Stomach smooth muscle (tissue), 2 donors: ENCODE data around the gene CDRT4.
"Not testable (repeated sequence)": the region's sequence is repeated elsewhere in the genome, so short reads cannot be mapped to it uniquely, and the experiment has no call there.

ENCODE experiments used
- H3K27ac ChIP-seq: one replicate; pipeline ENCODE4 v1.7.0; 2013; ENCODE audit warnings: mild to moderate bottlenecking, low read length, inconsistent platforms
- H3K27me3 ChIP-seq, 2 donors: one replicate each; pipeline ENCODE4 v1.7.0; 2013; ENCODE audit warnings: low read length in 2 of 2; ENCODE audit not compliant: insufficient read depth in 2 of 2, control insufficient read depth in 1 of 2
- H3K36me3 ChIP-seq, 2 donors: one replicate each; pipeline ENCODE4 v1.7.0; 2013; ENCODE audit warnings: low read length in 2 of 2; ENCODE audit not compliant: control insufficient read depth in 2 of 2, insufficient read depth in 2 of 2
- H3K4me1 ChIP-seq: one replicate; pipeline ENCODE4 v1.7.0; 2013; ENCODE audit warnings: low read length; ENCODE audit not compliant: control insufficient read depth, insufficient read depth
- H3K4me3 ChIP-seq, 2 donors: one replicate each; pipeline ENCODE4 v1.7.0; 2013; ENCODE audit warnings: low read length in 2 of 2
- H3K9ac ChIP-seq, 2 donors: one replicate each; pipeline ENCODE4 v1.7.0; 2013; ENCODE audit warnings: low read length in 2 of 2, mild to moderate bottlenecking in 1 of 2
- H3K9me3 ChIP-seq, 2 donors: one replicate each; pipeline ENCODE4 v1.7.0; 2013; ENCODE audit warnings: low read length in 2 of 2; ENCODE audit not compliant: control insufficient read depth in 2 of 2
- donor health status: healthy.
- donor health status: Pancreatic carcinoma.

Gene CDRT4

GRCh38 chr17:15507896-15508295 lies 40.5 kb upstream of the CDRT4 start:
- H3K27ac ChIP-seq: no peak overlapping the region
- H3K36me3 ChIP-seq: peaks cover 0 to 2% of the 10 kb centered on the region in 2 donors
- H3K4me3 ChIP-seq: no peak overlapping the region
- H3K9ac ChIP-seq: no peak overlapping the region
- H3K27me3 ChIP-seq: no peaks in the 10 kb centered on the region
- peaks cover 9% of the 10 kb centered on the region for H3K4me1 ChIP-seq
- H3K9me3 ChIP-seq: no peaks in the 10 kb centered on the region

- H3K36me3 ChIP-seq: peaks cover 0 to 2% of the 10 kb centered on the region in 2 donors
- H3K9ac ChIP-seq: no peak overlapping the region
- peaks cover 12% of the 10 kb centered on the region for H3K4me1 ChIP-seq
- H3K9me3 ChIP-seq: no peaks in the 10 kb centered on the region
- no peak overlapping the region for H3K27ac ChIP-seq
- H3K27me3 ChIP-seq: no peaks in the 10 kb centered on the region
- no peak overlapping the region for H3K4me3 ChIP-seq
These were observed 39.6 kb upstream of the CDRT4 start for GRCh38 chr17:15507001-15507400.

GRCh38 chr17:15505708-15506107 lies 38.3 kb upstream of the CDRT4 start:
- H3K27ac ChIP-seq, H3K27me3 ChIP-seq: not testable (repeated sequence)

GRCh38 chr17:15503731-15504130 lies 36.3 kb upstream of the CDRT4 start:
- Histone ChIP-seq H3K4me1 (peaks cover 14% of the 10 kb centered on the region), H3K27me3 (no peaks in the 10 kb centered on the region), H3K9ac (no peak overlapping the region), H3K36me3 (no peaks in the 10 kb centered on the region), H3K4me3 (no peak overlapping the region), H3K27ac (no peak overlapping the region), H3K9me3 (no peaks in the 10 kb centered on the region)

More at GRCh38 chr17:15505708-15506107, 38.3 kb upstream of the CDRT4 start:
- not testable (repeated sequence) for H3K4me3 ChIP-seq, H3K9ac ChIP-seq, H3K9me3 ChIP-seq, H3K36me3 ChIP-seq
- peaks cover 16% of the 10 kb centered on the region for H3K4me1 ChIP-seq

GRCh38 chr17:15502369-15503112 lies 35.1 kb upstream of the CDRT4 start:
- peak overlapping the region; percentile 44 to 64 for H3K4me3 ChIP-seq
- no peaks in the 10 kb centered on the region for H3K27me3 ChIP-seq
- H3K9ac ChIP-seq: peak overlapping the region; percentile 42 to 60
- H3K9me3 ChIP-seq: no peaks in the 10 kb centered on the region
- no peaks in the 10 kb centered on the region for H3K36me3 ChIP-seq
- H3K27ac ChIP-seq: peak overlapping the region; percentile 58
- peaks cover 14% of the 10 kb centered on the region for H3K4me1 ChIP-seq

- Histone ChIP-seq H3K9me3 (no peaks in the 10 kb centered on the region), H3K4me3 (peak overlapping the region in 1 of 2 donors; percentile 64), H3K36me3 (no peaks in the 10 kb centered on the region), H3K4me1 (peaks cover 14% of the 10 kb centered on the region), H3K9ac (peak overlapping the region in 1 of 2 donors; percentile 42), H3K27me3 (no peaks in the 10 kb centered on the region), H3K27ac (peak overlapping the region; percentile 58)
These were observed 34.4 kb upstream of the CDRT4 start for GRCh38 chr17:15501793-15502192.

GRCh38 chr17:15501282-15501681 lies 33.9 kb upstream of the CDRT4 start:
- Histone ChIP-seq H3K9me3 (no peaks in the 10 kb centered on the region), H3K27ac (no peak overlapping the region), H3K27me3 (no peaks in the 10 kb centered on the region), H3K36me3 (no peaks in the 10 kb centered on the region), H3K9ac (no peak overlapping the region), H3K4me1 (peaks cover 14% of the 10 kb centered on the region), H3K4me3 (no peak overlapping the region)

GRCh38 chr17:15498107-15498506 lies 30.7 kb upstream of the CDRT4 start:
- H3K4me1 ChIP-seq: peaks cover 13% of the 10 kb centered on the region
- H3K9me3 ChIP-seq: no peaks in the 10 kb centered on the region
- H3K27ac ChIP-seq: no peak overlapping the region
- no peaks in the 10 kb centered on the region for H3K36me3 ChIP-seq
- no peaks in the 10 kb centered on the region for H3K27me3 ChIP-seq
- H3K9ac ChIP-seq: no peak overlapping the region
- no peak overlapping the region for H3K4me3 ChIP-seq

GRCh38 chr17:15496735-15497670 lies 29.6 kb upstream of the CDRT4 start:
- Histone ChIP-seq H3K9me3 (no peaks in the 10 kb centered on the region), H3K4me1 (peaks cover 3% of the 10 kb centered on the region)

GRCh38 chr17:15494821-15495220 lies 27.4 kb upstream of the CDRT4 start:
- Histone ChIP-seq H3K36me3 (no peaks in the 10 kb centered on the region), H3K4me1 (no peaks in the 10 kb centered on the region), H3K27me3 (no peaks in the 10 kb centered on the region), H3K27ac (no peak overlapping the region), H3K9me3 (no peaks in the 10 kb centered on the region), H3K9ac (no peak overlapping the region), H3K4me3 (no peak overlapping the region)

More at GRCh38 chr17:15496735-15497670, 29.6 kb upstream of the CDRT4 start:
- no peaks in the 10 kb centered on the region for H3K27me3 ChIP-seq
- H3K9ac ChIP-seq: no peak overlapping the region
- H3K36me3 ChIP-seq: no peaks in the 10 kb centered on the region
- H3K4me3 ChIP-seq: no peak overlapping the region
- no peak overlapping the region for H3K27ac ChIP-seq
